ENCODE data around the gene ZNF582. TPM values are rescaled to one million over a fixed set of nuclear protein-coding genes. Genes with fewer than 3 reads are reported as not detected.
A peak's percentile ranks its signal among the peaks of the same experiment; 100 is the strongest.

ZNF582 gene
- total RNA-seq, 4 donors from 2014 or later, result 1.5 to 10.8 (median 5.2) TPM; not detected in 1

DNA sequence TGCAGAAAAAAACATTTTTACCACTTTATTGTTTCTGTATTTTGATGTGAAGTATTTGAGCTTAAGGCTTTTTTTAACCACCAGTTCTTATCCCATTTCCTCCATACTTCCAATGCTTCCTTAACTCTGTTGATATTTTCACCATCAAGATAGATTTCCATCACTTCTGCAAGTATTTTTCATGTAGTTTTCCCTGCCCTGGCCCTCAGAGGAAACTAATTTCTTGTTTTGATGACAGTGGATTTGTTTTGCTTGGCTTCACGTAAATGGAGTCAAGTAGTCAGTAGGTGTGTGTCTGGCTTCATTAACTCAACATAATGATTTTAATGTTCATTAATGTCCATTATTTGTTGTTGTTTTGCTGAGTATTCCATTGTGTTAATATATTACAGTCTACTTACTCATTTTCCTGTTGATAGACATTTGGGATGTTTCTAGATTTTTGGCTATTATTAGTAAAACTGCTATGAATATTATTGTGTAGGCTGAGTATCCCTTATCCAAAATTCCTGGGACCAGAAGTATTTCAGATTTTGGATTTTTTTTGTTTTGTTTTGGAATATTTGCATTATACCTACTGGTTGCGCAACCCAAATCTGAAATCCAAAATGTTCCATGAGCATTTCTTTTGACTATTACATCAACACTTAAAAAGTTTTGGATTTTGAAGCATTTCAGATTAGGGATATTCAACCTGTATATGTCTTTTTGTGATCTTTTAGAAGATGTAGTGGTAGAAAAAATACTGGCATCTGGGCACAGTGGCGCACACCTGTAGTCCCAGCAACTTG is 23.3 kb downstream of the ZNF582 start:
- WGBS, 2 donors (ENCODE audit: low coverage in 1 of 2), result 86 to 96% methylated on average over 2 to 3 of the region's 3 CpGs
- DNase-seq, result no peak
- in situ Hi-C loops (cut with MboI; ENCODE audit: low pct_ligation_motif_present in 1 of 4, low pct_unique_long_range_greater_than_20kb in 1 of 4, low sequenced_read_pairs in 3 of 4), result no loop called here
- H3K4me3 ChIP-seq, result no peak overlapping the region
- peaks cover 0 to 23% (median 10%) of the 10 kb centered on the region in 4 donors for H3K36me3 ChIP-seq
- intact Hi-C loops (cut with DNase I; ENCODE audit: low total_unique reads), result loop anchor here (10.0 kb wide), 1 partner anchor 1715 kb away; no protein-coding TSS in a partner anchor
- H3K27me3 ChIP-seq, result no peaks in the 10 kb centered on the region
- no peak for TF ChIP-seq EP300 (IDR thresholded peaks at IDR 0.05; ENCODE audit: low read depth)
- TF ChIP-seq, protein P1, sequence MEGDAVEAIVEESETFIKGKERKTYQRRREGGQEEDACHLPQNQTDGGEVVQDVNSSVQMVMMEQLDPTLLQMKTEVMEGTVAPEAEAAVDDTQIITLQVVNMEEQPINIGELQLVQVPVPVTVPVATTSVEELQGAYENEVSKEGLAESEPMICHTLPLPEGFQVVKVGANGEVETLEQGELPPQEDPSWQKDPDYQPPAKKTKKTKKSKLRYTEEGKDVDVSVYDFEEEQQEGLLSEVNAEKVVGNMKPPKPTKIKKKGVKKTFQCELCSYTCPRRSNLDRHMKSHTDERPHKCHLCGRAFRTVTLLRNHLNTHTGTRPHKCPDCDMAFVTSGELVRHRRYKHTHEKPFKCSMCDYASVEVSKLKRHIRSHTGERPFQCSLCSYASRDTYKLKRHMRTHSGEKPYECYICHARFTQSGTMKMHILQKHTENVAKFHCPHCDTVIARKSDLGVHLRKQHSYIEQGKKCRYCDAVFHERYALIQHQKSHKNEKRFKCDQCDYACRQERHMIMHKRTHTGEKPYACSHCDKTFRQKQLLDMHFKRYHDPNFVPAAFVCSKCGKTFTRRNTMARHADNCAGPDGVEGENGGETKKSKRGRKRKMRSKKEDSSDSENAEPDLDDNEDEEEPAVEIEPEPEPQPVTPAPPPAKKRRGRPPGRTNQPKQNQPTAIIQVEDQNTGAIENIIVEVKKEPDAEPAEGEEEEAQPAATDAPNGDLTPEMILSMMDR (IDR thresholded peaks at IDR 0.05), result no peak
- TF ChIP-seq POLR2A (IDR thresholded peaks at IDR 0.05), result no peak
- TF ChIP-seq POLR2AphosphoS5 (IDR thresholded peaks at IDR 0.05), result no peak
- H3K27ac ChIP-seq, result no peak overlapping the region
- peaks cover 0 to 12% of the 10 kb centered on the region in 2 donors for H3K9me3 ChIP-seq
- peaks cover 0 to 11% (median 4%) of the 10 kb centered on the region in 4 donors for H3K4me1 ChIP-seq

DNA sequence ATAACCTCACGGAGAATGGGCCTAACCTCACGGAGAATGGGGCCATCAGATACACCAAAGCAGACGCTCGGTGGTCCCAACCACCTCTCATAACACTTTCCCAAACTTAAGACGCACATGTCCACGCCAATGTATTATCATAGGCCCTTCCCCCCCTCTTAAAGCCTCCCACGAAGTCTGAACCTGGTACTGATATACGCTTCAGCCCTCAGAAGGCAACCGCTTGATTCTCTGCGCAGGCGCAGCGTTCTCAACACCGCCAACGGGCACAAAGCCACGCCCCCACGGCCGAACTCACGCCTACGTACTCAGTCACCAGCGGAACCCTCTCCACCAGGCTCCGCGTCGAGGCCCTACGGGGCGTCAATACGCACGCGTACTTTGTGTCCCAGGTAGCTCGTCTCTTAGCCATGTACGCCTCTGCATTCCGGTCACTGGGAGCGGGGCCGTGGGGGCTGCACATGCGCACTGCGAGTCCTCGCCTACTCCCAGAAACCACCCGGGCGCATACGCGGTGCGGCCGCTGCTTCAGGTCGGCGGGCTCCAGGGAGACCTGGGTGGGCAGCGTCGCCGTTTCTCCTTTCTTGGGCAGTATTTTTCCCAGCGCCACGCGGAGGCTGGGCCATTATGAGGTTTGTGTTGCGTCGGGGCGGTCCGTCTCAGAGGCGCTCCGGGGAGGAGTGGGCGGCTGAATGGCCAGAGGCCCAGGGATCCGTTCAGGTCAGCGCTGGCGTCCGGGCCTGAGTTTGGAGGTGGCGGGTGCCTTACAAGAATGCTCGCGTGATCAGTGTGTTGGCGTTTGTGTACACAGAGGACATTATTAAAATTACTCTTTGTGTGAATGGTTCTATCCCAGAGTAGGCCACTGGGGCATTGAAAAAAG is 25.3 kb downstream of the ZNF582 start:
- no peaks in the 10 kb centered on the region for H3K27me3 ChIP-seq
- peak overlapping the region; percentile 79 to 88 (median 81) for H3K27ac ChIP-seq
- peaks cover 0 to 11% (median 4%) of the 10 kb centered on the region in 4 donors for H3K4me1 ChIP-seq
- intact Hi-C loops (cut with DNase I; ENCODE audit: low total_unique reads) (loop anchor here (10.0 kb wide), 1 partner anchor 1713 kb away; no protein-coding TSS in a partner anchor), in situ Hi-C loops (cut with MboI; ENCODE audit: low pct_ligation_motif_present in 1 of 4, low pct_unique_long_range_greater_than_20kb in 1 of 4, low sequenced_read_pairs in 3 of 4) (no loop called here)
- no peaks in the 10 kb centered on the region for H3K9me3 ChIP-seq
- peaks cover 0 to 3% (median under 1%) of the 10 kb centered on the region in 4 donors for H3K36me3 ChIP-seq
- WGBS, 2 donors (ENCODE audit: low coverage in 1 of 2), result 18 to 80% methylated on average over 1 to 65 of the region's 65 CpGs
- H3K4me3 ChIP-seq, result peak overlapping the region; percentile 38 to 63 (median 56)
- TF ChIP-seq, protein P1 (IDR thresholded peaks at IDR 0.05), result peak in 1 of 5 experiments; percentile 13
- no peak for TF ChIP-seq EP300 (IDR thresholded peaks at IDR 0.05; ENCODE audit: low read depth)
- TF ChIP-seq POLR2AphosphoS5 (IDR thresholded peaks at IDR 0.05), result peak in 2 of 3 donors; percentile 14 to 45
- peak; percentile 52 for TF ChIP-seq POLR2A (IDR thresholded peaks at IDR 0.05)
- peak; percentile 85 for DNase-seq

DNA sequence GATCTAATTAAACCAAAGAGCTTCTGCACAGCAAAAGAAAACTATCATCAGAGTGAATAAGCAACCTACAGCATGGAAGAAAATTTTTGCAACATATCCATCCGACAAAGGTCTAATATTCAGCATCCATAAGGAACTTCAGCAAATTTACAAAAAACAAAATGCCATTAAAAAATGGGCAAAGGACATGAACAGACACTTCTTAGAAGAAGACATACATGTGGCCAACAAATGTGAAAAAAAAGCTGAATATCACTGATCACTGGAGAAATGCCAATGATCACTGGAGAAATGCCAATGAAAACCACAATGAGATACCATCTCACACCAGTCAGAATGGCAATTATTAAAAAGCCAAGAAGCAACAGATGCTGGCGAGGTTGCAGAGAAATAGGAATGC is 32.5 kb downstream of the ZNF582 start:
- Histone ChIP-seq H3K36me3 (no peaks in the 10 kb centered on the region), H3K9me3 (peaks cover 5 to 24% of the 10 kb centered on the region in 2 donors), H3K4me3 (no peak overlapping the region), H3K27me3 (no peaks in the 10 kb centered on the region), H3K4me1 (no peaks in the 10 kb centered on the region), H3K27ac (no peak overlapping the region)
- no peak for DNase-seq
- in situ Hi-C loops (cut with MboI; ENCODE audit: low pct_ligation_motif_present in 1 of 4, low pct_unique_long_range_greater_than_20kb in 1 of 4, low sequenced_read_pairs in 3 of 4) (no loop called here), intact Hi-C loops (cut with DNase I; ENCODE audit: low total_unique reads) (loop anchor here (10.0 kb wide), 1 partner anchor 1706 kb away; no protein-coding TSS in a partner anchor)
- WGBS, 2 donors (ENCODE audit: low coverage in 1 of 2), result 83 to 95% methylated on average over 2 of the region's 2 CpGs
- TF ChIP-seq POLR2AphosphoS5 (IDR thresholded peaks at IDR 0.05), result no peak
- no peak for TF ChIP-seq EP300 (IDR thresholded peaks at IDR 0.05; ENCODE audit: low read depth)

DNA sequence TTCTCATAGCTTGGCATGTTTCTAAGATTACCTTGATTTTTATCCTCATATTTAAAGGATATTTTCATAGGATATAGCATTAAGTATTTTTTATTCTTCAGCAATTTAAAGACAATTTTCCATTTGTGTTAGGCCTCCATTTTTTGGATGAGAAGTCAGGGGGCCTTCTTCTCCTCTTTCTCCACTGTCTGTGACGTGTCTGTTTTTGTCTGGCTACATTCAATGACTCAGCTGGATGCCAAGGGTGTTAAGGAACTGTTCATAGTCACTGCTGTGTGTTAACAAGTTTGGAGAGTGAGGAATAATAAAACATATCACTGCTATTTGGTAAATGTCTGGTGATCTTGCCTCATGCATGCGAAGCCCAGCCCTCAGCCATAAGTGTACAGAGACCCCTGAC is 36.4 kb downstream of the ZNF582 start:
- Histone ChIP-seq H3K9me3 (peaks cover 5 to 24% of the 10 kb centered on the region in 2 donors), H3K27me3 (no peaks in the 10 kb centered on the region), H3K36me3 (no peaks in the 10 kb centered on the region), H3K27ac (no peak overlapping the region), H3K4me1 (no peaks in the 10 kb centered on the region), H3K4me3 (no peak overlapping the region)
- WGBS, 2 donors (ENCODE audit: low coverage in 1 of 2), result 25 to 72% methylated on average over 1 to 2 of the region's 2 CpGs
- intact Hi-C loops (cut with DNase I; ENCODE audit: low total_unique reads) (loop anchor here (10.0 kb wide), 1 partner anchor 102 kb away; no protein-coding TSS in a partner anchor), in situ Hi-C loops (cut with MboI; ENCODE audit: low pct_ligation_motif_present in 1 of 4, low pct_unique_long_range_greater_than_20kb in 1 of 4, low sequenced_read_pairs in 3 of 4) (no loop called here)
- TF ChIP-seq EP300 (IDR thresholded peaks at IDR 0.05; ENCODE audit: low read depth), result no peak
- DNase-seq, result no peak
